ENCODE data around the gene RYR1.

RYR1 gene

DNA sequence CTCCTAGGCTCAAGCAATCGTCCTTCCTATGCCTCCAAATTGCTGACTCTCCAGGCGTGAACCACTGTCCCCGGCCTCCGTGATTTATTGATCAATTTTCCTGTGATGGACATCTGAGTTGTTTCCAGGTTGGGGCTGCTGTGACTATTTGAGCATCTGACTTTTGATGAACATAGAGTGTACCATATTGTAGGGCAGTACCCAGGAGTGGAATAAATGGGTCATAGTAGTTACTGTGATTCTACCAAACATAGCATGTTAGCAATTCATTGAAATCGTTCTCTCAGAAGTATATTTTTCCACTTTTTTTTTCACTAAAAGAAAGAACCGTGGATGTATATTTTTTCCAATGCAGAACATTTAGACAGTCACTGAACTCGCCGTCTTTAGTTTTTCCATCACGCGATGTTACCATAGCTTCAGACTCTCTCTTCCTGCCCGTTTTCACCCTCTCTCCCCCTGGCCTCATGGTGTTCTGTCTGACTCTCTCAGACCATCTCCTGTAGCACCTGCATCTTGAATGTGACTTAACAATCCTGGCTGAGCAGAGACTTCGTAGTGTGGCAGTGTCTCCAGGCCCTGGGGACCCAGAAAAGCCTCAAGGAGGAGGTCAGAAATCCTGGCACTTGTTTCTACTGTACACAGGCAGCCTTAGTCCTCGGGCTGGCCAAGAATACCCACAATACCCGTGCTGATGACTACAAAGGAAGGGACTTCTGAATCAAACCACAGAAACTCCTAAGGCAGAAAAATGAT, 4.3 kb upstream of the RYR1 start:
- DNase-seq (ENCODE audit: low read depth in 1 of 2, low spot score in 1 of 2): no peak
- H3K27ac ChIP-seq (replicated peaks): no peak overlapping the region
- no peak for TF ChIP-seq POLR2AphosphoS5 (IDR thresholded peaks at IDR 0.05; ENCODE audit: low read depth)
- TF ChIP-seq GABPA (IDR thresholded peaks at IDR 0.05; ENCODE audit: low read depth): no peak
- TF ChIP-seq REST (IDR thresholded peaks at IDR 0.05; ENCODE audit: insufficient replicate concordance, low read depth): no peak
- TF ChIP-seq SPI1 (IDR thresholded peaks at IDR 0.05; ENCODE audit: borderline replicate concordance, low read depth): no peak
- TF ChIP-seq, protein P1, sequence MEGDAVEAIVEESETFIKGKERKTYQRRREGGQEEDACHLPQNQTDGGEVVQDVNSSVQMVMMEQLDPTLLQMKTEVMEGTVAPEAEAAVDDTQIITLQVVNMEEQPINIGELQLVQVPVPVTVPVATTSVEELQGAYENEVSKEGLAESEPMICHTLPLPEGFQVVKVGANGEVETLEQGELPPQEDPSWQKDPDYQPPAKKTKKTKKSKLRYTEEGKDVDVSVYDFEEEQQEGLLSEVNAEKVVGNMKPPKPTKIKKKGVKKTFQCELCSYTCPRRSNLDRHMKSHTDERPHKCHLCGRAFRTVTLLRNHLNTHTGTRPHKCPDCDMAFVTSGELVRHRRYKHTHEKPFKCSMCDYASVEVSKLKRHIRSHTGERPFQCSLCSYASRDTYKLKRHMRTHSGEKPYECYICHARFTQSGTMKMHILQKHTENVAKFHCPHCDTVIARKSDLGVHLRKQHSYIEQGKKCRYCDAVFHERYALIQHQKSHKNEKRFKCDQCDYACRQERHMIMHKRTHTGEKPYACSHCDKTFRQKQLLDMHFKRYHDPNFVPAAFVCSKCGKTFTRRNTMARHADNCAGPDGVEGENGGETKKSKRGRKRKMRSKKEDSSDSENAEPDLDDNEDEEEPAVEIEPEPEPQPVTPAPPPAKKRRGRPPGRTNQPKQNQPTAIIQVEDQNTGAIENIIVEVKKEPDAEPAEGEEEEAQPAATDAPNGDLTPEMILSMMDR (IDR thresholded peaks at IDR 0.05; ENCODE audit: insufficient read depth, low read length): no peak
- H3K27me3 ChIP-seq (ENCODE audit: insufficient read depth, poor library complexity, severe bottlenecking): no peaks in the 10 kb centered on the region
- no peak overlapping the region for H3K4me3 ChIP-seq (replicated peaks; ENCODE audit: insufficient read depth, low read length)

- H3K27ac ChIP-seq (replicated peaks): no peak overlapping the region
- no peak for DNase-seq (ENCODE audit: low read depth in 1 of 2, low spot score in 1 of 2)
- TF ChIP-seq REST (IDR thresholded peaks at IDR 0.05; ENCODE audit: insufficient replicate concordance, low read depth) (no peak), SPI1 (IDR thresholded peaks at IDR 0.05; ENCODE audit: borderline replicate concordance, low read depth) (no peak), GABPA (IDR thresholded peaks at IDR 0.05; ENCODE audit: low read depth) (no peak), POLR2AphosphoS5 (IDR thresholded peaks at IDR 0.05; ENCODE audit: low read depth) (no peak)
- TF ChIP-seq, protein P1 (IDR thresholded peaks at IDR 0.05; ENCODE audit: insufficient read depth, low read length): no peak
- peaks cover 2% of the 10 kb centered on the region for H3K27me3 ChIP-seq (ENCODE audit: insufficient read depth, poor library complexity, severe bottlenecking)
- H3K4me3 ChIP-seq (replicated peaks; ENCODE audit: insufficient read depth, low read length): no peak overlapping the region
These were observed 3.7 kb upstream of the RYR1 start for GRCh38 chr19:38429811-38430156.

GRCh38 chr19:38430931-38431330, 2.6 kb upstream of the RYR1 start:
- no peak for DNase-seq (ENCODE audit: low read depth in 1 of 2, low spot score in 1 of 2)
- peaks cover 2% of the 10 kb centered on the region for H3K27me3 ChIP-seq (ENCODE audit: insufficient read depth, poor library complexity, severe bottlenecking)
- no peak overlapping the region for H3K27ac ChIP-seq (replicated peaks)
- H3K4me3 ChIP-seq (replicated peaks; ENCODE audit: insufficient read depth, low read length): no peak overlapping the region
- TF ChIP-seq, protein P1 (IDR thresholded peaks at IDR 0.05; ENCODE audit: insufficient read depth, low read length): no peak
- no peak for TF ChIP-seq GABPA (IDR thresholded peaks at IDR 0.05; ENCODE audit: low read depth)
- TF ChIP-seq SPI1 (IDR thresholded peaks at IDR 0.05; ENCODE audit: borderline replicate concordance, low read depth): no peak
- TF ChIP-seq REST (IDR thresholded peaks at IDR 0.05; ENCODE audit: insufficient replicate concordance, low read depth): no peak
- TF ChIP-seq POLR2AphosphoS5 (IDR thresholded peaks at IDR 0.05; ENCODE audit: low read depth): no peak

All from HL-60 (cell line).